ENCODE data around the gene CMPK1. TPM values are rescaled to one million over a fixed set of nuclear protein-coding genes. Genes with fewer than 3 reads are reported as not detected.

CMPK1 gene
- polyA plus RNA-seq, 2 donors: 81.2 to 105 TPM

DNA sequence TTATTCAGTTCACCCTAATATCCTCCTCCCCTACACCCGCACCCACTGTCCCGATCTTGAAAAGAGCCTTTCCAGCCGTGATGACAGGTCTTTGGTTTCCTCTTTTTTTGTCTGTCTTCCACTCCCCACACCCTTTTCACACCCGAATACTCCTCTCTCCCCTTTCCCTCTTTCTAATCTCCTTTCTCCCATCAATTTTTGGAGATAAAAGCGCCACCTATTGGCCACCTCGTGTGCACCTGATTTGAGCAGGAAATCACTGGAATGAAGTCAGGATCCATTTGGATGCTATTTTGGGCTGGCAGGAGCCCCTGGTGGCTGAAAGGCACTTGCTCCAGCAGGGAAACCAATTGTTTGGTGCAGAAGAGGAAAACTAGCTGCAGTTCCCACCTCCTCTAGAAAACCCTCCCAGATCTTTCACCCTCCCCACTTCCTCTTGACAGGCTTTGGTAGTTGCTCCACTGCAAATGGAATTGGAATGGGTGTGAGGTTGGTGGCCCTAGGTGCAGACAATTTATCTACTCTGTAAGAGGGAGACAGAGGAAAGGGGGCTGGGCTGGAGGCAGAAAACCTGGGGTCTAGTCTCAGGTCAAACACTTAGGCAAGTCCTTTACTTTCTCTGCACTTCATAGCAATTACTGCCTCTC lies 90.9 kb downstream of the CMPK1 start:
- Histone ChIP-seq H3K27me3 (ENCODE audit: control insufficient read depth in 1 of 2, insufficient read depth in 2 of 2, low read length in 2 of 2) (no peaks in the 10 kb centered on the region), H3K4me3 (ENCODE audit: low read depth in 1 of 2, low read length in 2 of 2) (no peak overlapping the region), H3K4me1 (ENCODE audit: control insufficient read depth in 2 of 2, insufficient read depth in 2 of 2, low read length in 1 of 2) (no peaks in the 10 kb centered on the region), H3K36me3 (ENCODE audit: control insufficient read depth in 2 of 2, insufficient read depth in 2 of 2, low read length in 1 of 2) (no peaks in the 10 kb centered on the region), H3K9me3 (ENCODE audit: control insufficient read depth in 2 of 2, insufficient read depth in 1 of 2, low read depth in 1 of 2, low read length in 1 of 2) (no peaks in the 10 kb centered on the region), H3K27ac (ENCODE audit: low read depth in 2 of 2, low read length in 1 of 2) (no peak overlapping the region)
- 7 to 9% methylated on average over 6 of the region's 6 CpGs for WGBS, 2 donors

Other genes with a start within 250 kb of the CMPK1 start
- under 1 TPM in 1 of 2 donors, not detected in 1; 0.02 TPM for gene CYP4A22, start 196.3 kb upstream of the CMPK1 start, polyA plus RNA-seq
- gene PDZK1IP1, start 143.8 kb upstream of the CMPK1 start, polyA plus RNA-seq: 100 to 1,000 TPM; 126 to 148 TPM
- gene TAL1, start 101.6 kb upstream of the CMPK1 start, polyA plus RNA-seq: 1 to 10 TPM in 1 of 2 donors, under 1 TPM in 1; 0.82 to 1.1 TPM
- gene STIL, start 19.6 kb upstream of the CMPK1 start, polyA plus RNA-seq: 1 to 10 TPM; 1.6 to 2.4 TPM
- gene FOXE3, start 82.5 kb downstream of the CMPK1 start, polyA plus RNA-seq: not detected
- gene FOXD2, start 104.3 kb downstream of the CMPK1 start, polyA plus RNA-seq: under 1 TPM in 1 of 2 donors, not detected in 1; 0.01 TPM